GM12878 (cell line): ENCODE results near the gene RMI2. TPM values are rescaled to one million over a fixed set of nuclear protein-coding genes. Genes with fewer than 3 reads are reported as not detected.

Experiments used
- ATAC-seq: fragments of 200-7000 bp; cut with Tn5 transposase; 3 replicates; pipeline ENCODE4 v1.9.1; 2020; ENCODE audit warnings: mild to moderate bottlenecking, moderate library complexity
- BruUV-seq: library from RNA; stranded (reverse); fragments of 400-500 nt; replicated peaks from 2 replicates; lab custom pipeline; 2021; lab: Mats Ljungman, UMichigan
- CTCF ChIA-PET: fragments of 300-600 bp; sonication (Branson Sonifier 250); formaldehyde crosslinking; extraction: SDS; loops from one replicate; lab custom pipeline; 2021; ENCODE audit warnings: inconsistent platforms; lab: Yijun Ruan, JAX
- POLR2A ChIA-PET: fragments of 350-600 bp; formaldehyde crosslinking; extraction: SDS; loops from one replicate; lab custom pipeline; 2021; ENCODE audit warnings: inconsistent platforms; lab: Charles Lee
- RAD21 ChIA-PET: fragments of 300-600 bp; sonication (Branson Sonifier 250); formaldehyde crosslinking; loops from one replicate; lab custom pipeline; 2023; ENCODE audit warnings: antibody characterized with exemption; ENCODE audit not compliant: unreplicated experiment; lab: Charles Lee
- SMC1A ChIA-PET: fragments of 300-600 bp; sonication (Branson Sonifier 250); formaldehyde crosslinking; loops from one replicate; lab custom pipeline; 2023; ENCODE audit not compliant: unreplicated experiment, uncharacterized antibody; lab: Charles Lee
- DNase-seq: peaks from one replicate; pipeline ENCODE4 v3.0.0-alpha.2; 2011; ENCODE audit warnings: low read depth, low spot score
- FAIRE-seq: peaks from 3 replicates; lab custom pipeline; 2011; peaks lifted over from hg19 to GRCh38; lab: Jason Lieb, UNC
- H2AFZ ChIP-seq: 2 replicates; pipeline ENCODE4 v1.6.0; 2011; ENCODE audit warnings: low read depth, low read length, control low read depth; ENCODE audit not compliant: control insufficient read depth
- H3K27ac ChIP-seq: 2 replicates; pipeline ENCODE4 v1.5.1; 2011; ENCODE audit warnings: control low read depth; ENCODE audit not compliant: control insufficient read depth, insufficient read depth
- H3K27me3 ChIP-seq, 2 experiments: replicated peaks in 1 of 2; 2 replicates each; pipeline versions ENCODE4 v1.6.0 to v1.6.1; 2011; ENCODE audit warnings: low read length in 1 of 2; ENCODE audit not compliant: control insufficient read depth in 2 of 2, insufficient read depth in 2 of 2
- H3K36me3 ChIP-seq, 2 experiments: 2 replicates each; pipeline ENCODE4 v1.5.1; 2011; ENCODE audit warnings: low read length in 1 of 2; ENCODE audit not compliant: control insufficient read depth in 2 of 2, insufficient read depth in 2 of 2
- H3K4me1 ChIP-seq: 2 replicates; pipeline ENCODE4 v1.6.1; 2011; ENCODE audit warnings: mild to moderate bottlenecking, low read length, moderate library complexity, mixed read lengths; ENCODE audit not compliant: control insufficient read depth, insufficient read depth
- H3K4me2 ChIP-seq: 2 replicates; pipeline ENCODE4 v1.6.0; 2011; ENCODE audit warnings: control low read depth; ENCODE audit not compliant: control insufficient read depth, insufficient read depth
- H3K4me3 ChIP-seq: fragments of 200-600 bp; sonication (generic); 2 replicates; pipeline ENCODE4 v1.5.1; 2016
- H3K79me2 ChIP-seq: 2 replicates; pipeline ENCODE4 v1.6.0; 2011; ENCODE audit warnings: low read length; ENCODE audit not compliant: control insufficient read depth, insufficient read depth
- H3K9ac ChIP-seq: 2 replicates; pipeline ENCODE4 v1.8.0; 2011; ENCODE audit warnings: low read length, control low read depth, mixed read lengths; ENCODE audit not compliant: control insufficient read depth, insufficient read depth
- H3K9me3 ChIP-seq: replicated peaks from 3 replicates; pipeline ENCODE4 v1.5.1; 2011; ENCODE audit warnings: mild to moderate bottlenecking, low read length; ENCODE audit not compliant: control insufficient read depth, insufficient read depth
- H4K20me1 ChIP-seq: 2 replicates; pipeline ENCODE4 v1.6.0; 2011; ENCODE audit not compliant: control insufficient read depth, insufficient read depth
- BCL11A ChIP-seq: IDR thresholded peaks from 2 replicates; pipeline ENCODE4 v1.6.1; 2011; ENCODE audit warnings: low read depth, low read length
- CEBPB ChIP-seq, 2 experiments: fragments of 150-350 bp in 1 of 2; IDR thresholded peaks; 2 replicates each; pipeline ENCODE4 v1.6.1; 2012 to 2014; ENCODE audit warnings: low read depth in 2 of 2, low read length in 2 of 2, borderline replicate concordance in 1 of 2, inconsistent platforms in 1 of 2
- CHD1 ChIP-seq: IDR thresholded peaks from 2 replicates; pipeline ENCODE4 v1.6.1; 2012; ENCODE audit warnings: low read depth, low read length, improper control_type of control experiment
- DPF2 ChIP-seq: fragments of 450-650 bp; IDR thresholded peaks from 2 replicates; pipeline ENCODE4 v1.6.1; 2017; ENCODE audit warnings: mild to moderate bottlenecking
- E2F4 ChIP-seq: IDR thresholded peaks from 2 replicates; pipeline ENCODE4 v1.6.1; 2012; ENCODE audit warnings: low read depth, low read length, improper control_type of control experiment
- ETV6 ChIP-seq, 2 experiments: fragments of 450-650 bp in 1 of 2; IDR thresholded peaks in 1 of 2; conservative IDR thresholded peaks in 1 of 2; 2 replicates each; pipeline ENCODE4 v1.6.1; 2014; ENCODE audit warnings: antibody characterized with exemption in 1 of 2, borderline replicate concordance in 1 of 2, low read depth in 1 of 2, mild to moderate bottlenecking in 1 of 2, moderate library complexity in 1 of 2
- IRF3 ChIP-seq: fragments of 450-650 bp; IDR thresholded peaks from 2 replicates; pipeline ENCODE4 v1.6.1; 2014; ENCODE audit warnings: mild to moderate bottlenecking
- NBN ChIP-seq: fragments of 450-650 bp; IDR thresholded peaks from 2 replicates; pipeline ENCODE4 v1.6.1; 2016
- NFXL1 ChIP-seq: fragments of 450-650 bp; IDR thresholded peaks from 2 replicates; pipeline ENCODE4 v1.6.1; 2017; ENCODE audit warnings: antibody characterized with exemption, mild to moderate bottlenecking, borderline replicate concordance
- NKRF ChIP-seq: fragments of 450-650 bp; conservative IDR thresholded peaks from 2 replicates; pipeline ENCODE4 v1.6.1; 2017; ENCODE audit warnings: mild to moderate bottlenecking, moderate library complexity
- SMAD1 ChIP-seq: fragments of 450-650 bp; IDR thresholded peaks from 2 replicates; pipeline ENCODE4 v1.6.1; 2018; ENCODE audit warnings: mild to moderate bottlenecking, low read depth; ENCODE audit not compliant: partially characterized antibody
- SMAD5 ChIP-seq: IDR thresholded peaks from 2 replicates; pipeline ENCODE4 v1.6.1; 2016; ENCODE audit warnings: antibody characterized with exemption, low read depth
- SMARCA5 ChIP-seq: fragments of 450-650 bp; IDR thresholded peaks from 2 replicates; pipeline ENCODE4 v1.6.1; 2017; ENCODE audit warnings: mild to moderate bottlenecking
- TCF7 ChIP-seq: IDR thresholded peaks from 2 replicates; pipeline ENCODE4 v1.6.1; 2014; ENCODE audit warnings: antibody characterized with exemption, borderline replicate concordance
- YY1 ChIP-seq: IDR thresholded peaks from 2 replicates; pipeline ENCODE4 v1.6.1; 2011; ENCODE audit warnings: low read depth, mild to moderate bottlenecking, low read length
- ZNF384 ChIP-seq: IDR thresholded peaks from 2 replicates; pipeline ENCODE4 v1.6.1; 2012; ENCODE audit warnings: low read depth, mild to moderate bottlenecking, low read length, improper control_type of control experiment, borderline replicate concordance
- WGBS: methylation state at CpG from one replicate; pipeline ENCODE4 v1.1.6; 2016; ENCODE audit warnings: low lambda C conversion rate; ENCODE audit not compliant: insufficient replicate concordance, insufficient coverage; ENCODE audit errors: missing lambda C conversion rate; 5-methylcytosine and 5-hydroxymethylcytosine counted together
- in situ Hi-C: fragments of 300-500 bp; cut with MboI; formaldehyde crosslinking; loops from 9 replicates; pipeline ENCODE4 v1.14.3; 2018; ENCODE audit warnings: mixed read lengths
- intact Hi-C: fragments of 100-400 bp; cut with micrococcal nuclease; formaldehyde crosslinking; loops from one replicate; pipeline ENCODE4 v1.14.2; 2022; ENCODE audit not compliant: unreplicated experiment
- polyA plus RNA-seq, 11 experiments: library from polyadenylated mRNA; depleted of rRNA in 4 of 11; unstranded in 6 of 11; stranded (reverse) in 5 of 11; fragments of >200 nt; fragmentation: Nextera tagmentation in 4 of 11; fragmentation: Illumina TruSeq in 1 of 11; extraction: Ambion mirVana in 4 of 11; extraction: Trizol in 1 of 11; gene quantifications; 1 replicate in 1 of 11; 2 replicates in 10 of 11; pipeline versions ENCODE4 v1.2.1 to v1.2.3, GENCODE V29; 2011 to 2016; ENCODE audit warnings: inconsistent platforms in 2 of 11, missing spikeins in 2 of 11, low read depth in 1 of 11
- total RNA-seq, 4 experiments: library from RNA; depleted of rRNA in 3 of 4; stranded (reverse); fragments of >200 nt in 3 of 4; fragmentation: Illumina TruSeq in 1 of 4; extraction: Trizol in 1 of 4; gene quantifications; 2 replicates each; pipeline versions ENCODE4 v1.2.1 to v1.2.3, GENCODE V29; 2013 to 2021
- TF ChIP-seq, protein P1 (sequence below): IDR thresholded peaks from 2 replicates; pipeline ENCODE4 v1.6.1; 2011; ENCODE audit warnings: mild to moderate bottlenecking, low read depth, low read length, moderate library complexity; ENCODE audit not compliant: insufficient replicate concordance

Gene RMI2
- total and polyA plus RNA-seq, 10 of the 15 experiments (the other 5 are each of a cell fraction or from before 2014, with no cell fraction given) = 9.6 to 68.8 (median 32.1) TPM

DNA sequence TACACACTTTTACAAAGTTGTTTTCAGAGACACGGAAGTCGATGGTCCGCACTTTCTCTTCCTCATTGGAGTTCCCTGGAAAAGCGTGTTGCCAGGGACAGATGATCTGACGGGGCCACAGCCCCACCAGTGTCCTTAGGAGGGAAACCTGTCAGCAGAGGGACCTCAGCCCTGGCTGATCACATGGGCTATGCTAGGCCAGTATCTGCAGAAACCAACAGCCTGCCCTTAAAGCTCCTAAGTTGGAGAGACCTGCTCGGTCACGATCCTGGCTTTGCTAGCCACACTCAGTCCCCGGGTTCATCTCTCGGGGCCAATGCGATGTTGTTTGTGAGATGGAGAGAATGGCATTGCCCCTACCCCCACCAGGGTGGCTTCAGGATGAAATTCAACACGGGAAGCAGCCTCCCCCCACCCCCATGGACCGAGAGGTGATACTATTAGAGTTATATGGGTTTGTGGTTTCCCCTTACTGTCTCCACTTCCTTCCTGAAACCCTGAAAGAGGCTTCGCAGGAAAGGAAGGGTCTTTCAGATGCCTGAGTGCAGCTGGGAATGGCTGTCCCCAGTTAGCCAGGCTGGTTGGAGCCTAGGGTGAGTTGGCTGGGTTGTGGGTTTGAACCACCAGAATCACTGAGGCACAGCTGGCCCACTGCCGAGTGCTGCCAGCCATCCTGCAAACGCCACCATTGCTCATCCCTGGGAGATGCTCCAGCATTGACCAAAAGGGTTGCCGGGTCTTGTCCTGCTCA, 16.6 kb downstream of the RMI2 start:
- in situ Hi-C loops = loop anchor here (5.0 kb wide), 1 partner anchor 395 kb away; no protein-coding TSS in a partner anchor
- RAD21 ChIA-PET = interaction anchor here (0.7 to 1.4 kb wide), 5 partner anchors 9 to 396 kb away, joined by 3 read pairs; no protein-coding TSS in a partner anchor
- Histone ChIP-seq H3K4me2 (peak overlapping the region; percentile 85), H3K79me2 (no peaks in the 10 kb centered on the region), H2AFZ (no peak overlapping the region; the same call in 1 of the 2 replicates), H3K27me3 (no peaks in the 10 kb centered on the region), H3K27ac (peak overlapping the region; percentile 5; the same call in 1 of the 2 replicates), H3K4me1 (peaks cover 28% of the 10 kb centered on the region), H3K36me3 (no peaks in the 10 kb centered on the region), H4K20me1 (no peaks in the 10 kb centered on the region), H3K9me3 (no peaks in the 10 kb centered on the region), H3K4me3 (peak overlapping the region; percentile 38; the same call in 1 of the 2 replicates), H3K9ac (no peak overlapping the region)
- ATAC-seq (peak; percentile 65), FAIRE-seq (peak; percentile 64), DNase-seq (peak; percentile 45)
- no TSS peak for BruUV-seq
- SMC1A ChIA-PET = interaction anchor here (1.0 to 1.3 kb wide), 2 partner anchors 9 to 53 kb away, joined by 3 to 8 read pairs; no protein-coding TSS in a partner anchor
- POLR2A ChIA-PET = interaction anchor here (0.6 to 2.6 kb wide), 5 partner anchors 18 to 601 kb away, joined by 3 to 9 read pairs (median 4); partner anchors contain the start of gene SOCS1
- WGBS = 2% methylated on average over 16 of the region's 16 CpGs
- CTCF ChIA-PET = interaction anchor here (1.3 to 6.3 kb wide), 3 partner anchors 10 to 391 kb away, joined by 3 to 65 read pairs (median 5); no protein-coding TSS in a partner anchor
- intact Hi-C loops = no loop called here
- TF ChIP-seq, protein P1, sequence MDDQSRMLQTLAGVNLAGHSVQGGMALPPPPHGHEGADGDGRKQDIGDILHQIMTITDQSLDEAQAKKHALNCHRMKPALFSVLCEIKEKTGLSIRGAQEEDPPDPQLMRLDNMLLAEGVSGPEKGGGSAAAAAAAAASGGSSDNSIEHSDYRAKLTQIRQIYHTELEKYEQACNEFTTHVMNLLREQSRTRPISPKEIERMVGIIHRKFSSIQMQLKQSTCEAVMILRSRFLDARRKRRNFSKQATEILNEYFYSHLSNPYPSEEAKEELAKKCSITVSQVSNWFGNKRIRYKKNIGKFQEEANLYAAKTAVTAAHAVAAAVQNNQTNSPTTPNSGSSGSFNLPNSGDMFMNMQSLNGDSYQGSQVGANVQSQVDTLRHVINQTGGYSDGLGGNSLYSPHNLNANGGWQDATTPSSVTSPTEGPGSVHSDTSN = no peak
- TF ChIP-seq SMAD1 = no peak
- TF ChIP-seq NFXL1 = no peak
- TF ChIP-seq CHD1 = no peak
- peak; percentile 55; the same call in 1 of the 2 replicates for TF ChIP-seq NBN
- TF ChIP-seq E2F4 = no peak
- no peak for TF ChIP-seq NKRF
- peak; percentile 72; the same call in 1 of the 2 replicates for TF ChIP-seq BCL11A
- TF ChIP-seq IRF3 = no peak
- TF ChIP-seq TCF7 = no peak
- peak; percentile 69 for TF ChIP-seq YY1
- no peak for TF ChIP-seq SMAD5
- TF ChIP-seq ZNF384 = no peak
- TF ChIP-seq ETV6 (conservative IDR thresholded peaks at IDR 0.05 in 1 of 2, IDR thresholded peaks at IDR 0.05 in 1 of 2; ENCODE audit: borderline replicate concordance in 1 of 2, low read depth in 1 of 2) = peak in 1 of 2 experiments; percentile 99; a peak in 2 of 4 replicates
- TF ChIP-seq CEBPB (IDR thresholded peaks at IDR 0.05; ENCODE audit: borderline replicate concordance in 1 of 2, low read depth in 2 of 2, low read length in 2 of 2) = no peak
- peak; percentile 88 for TF ChIP-seq DPF2
- TF ChIP-seq SMARCA5 = peak; percentile 35; the same call in 1 of the 2 replicates
